EL (cell line): ENCODE measurements around the gene ACBD6.

Source experiments
- DNase-seq: peaks from one replicate; pipeline ENCODE4 v3.0.0-alpha.2; 2016

The ACBD6 gene

GRCh38 chr1:180253585-180254495, 248.5 kb downstream of the ACBD6 start:
- no peak for DNase-seq

DNA sequence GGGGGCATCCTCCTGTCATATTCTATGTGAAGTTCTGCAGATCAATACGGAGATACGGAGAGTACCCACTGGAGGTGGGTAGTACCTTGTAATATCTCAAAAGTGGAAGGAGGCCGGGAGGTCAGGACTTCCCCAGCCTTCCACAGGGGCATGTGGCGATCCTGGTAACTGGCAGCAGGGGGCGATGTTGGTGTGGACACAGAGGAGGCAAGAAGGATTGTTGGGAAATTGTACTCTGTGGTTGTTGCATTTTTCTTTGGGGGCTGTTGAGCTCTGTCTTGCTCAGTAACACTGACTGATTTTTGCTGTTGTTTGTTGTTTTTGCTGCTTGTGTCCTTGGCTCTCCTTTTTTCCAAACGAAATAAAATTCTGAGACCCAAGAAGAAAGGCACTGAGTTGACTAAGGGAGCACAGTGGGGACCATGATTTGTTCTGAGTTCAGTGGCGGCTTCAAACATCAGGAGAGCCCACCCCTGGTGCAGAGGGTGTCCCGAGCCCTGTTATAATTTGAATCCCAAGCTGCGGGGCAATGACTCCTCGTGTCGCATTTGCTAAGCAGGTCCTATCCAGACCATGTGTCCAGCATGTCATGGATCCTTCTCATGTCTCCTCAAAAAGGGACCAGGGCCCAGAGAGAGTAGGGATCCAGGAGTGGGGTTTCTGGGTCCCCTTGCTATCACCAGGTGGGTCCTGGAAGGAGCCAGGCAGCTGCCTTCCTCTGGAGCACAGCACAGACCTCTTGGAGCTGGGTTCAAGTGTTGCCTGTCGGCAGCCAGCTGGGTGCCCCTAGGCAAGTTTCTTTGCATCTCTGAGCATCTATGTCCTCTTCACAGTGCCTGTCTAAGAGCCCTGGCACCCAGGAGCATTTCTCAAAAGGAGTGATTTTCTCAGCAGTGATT, 249.5 kb downstream of the ACBD6 start:
- peak; percentile 62 for DNase-seq

DNA sequence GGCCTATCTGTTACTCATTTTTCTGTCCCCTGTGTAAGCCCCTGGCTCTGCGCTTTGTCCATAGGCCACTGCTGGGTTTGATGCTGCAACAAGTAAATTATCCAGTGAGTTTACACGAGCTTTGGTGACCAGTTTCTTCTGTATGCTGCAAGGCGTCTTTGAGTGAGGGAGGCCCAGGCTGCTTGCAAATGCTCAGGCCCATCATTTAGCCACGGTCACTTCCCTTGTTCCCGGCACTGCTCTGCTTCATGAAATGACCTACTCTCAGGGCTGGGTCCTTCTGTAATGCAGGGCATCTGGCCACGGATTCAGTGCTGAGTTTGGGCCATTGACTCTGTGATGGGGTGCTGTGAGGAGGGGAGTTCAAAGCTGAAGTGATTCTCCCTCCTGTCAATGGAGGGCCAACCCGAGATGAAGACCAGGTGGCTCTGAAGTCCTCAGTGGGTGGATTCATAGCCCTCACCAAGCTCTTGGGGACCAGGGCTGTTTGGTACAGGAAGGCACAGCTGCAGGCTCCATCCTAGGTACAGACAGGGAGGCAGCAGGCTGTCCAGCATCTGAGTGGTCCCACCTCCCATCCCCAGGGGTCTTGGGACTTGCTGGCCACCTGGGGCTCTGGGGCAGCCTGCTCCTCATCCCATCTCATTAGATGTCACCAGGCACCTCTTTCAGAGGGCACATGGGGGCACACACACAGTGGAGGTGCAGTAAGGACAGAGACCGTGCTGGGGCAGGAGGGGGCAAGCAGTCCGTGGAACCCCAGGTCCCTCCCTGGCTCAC, 250.7 kb downstream of the ACBD6 start:
- no peak for DNase-seq

DNA sequence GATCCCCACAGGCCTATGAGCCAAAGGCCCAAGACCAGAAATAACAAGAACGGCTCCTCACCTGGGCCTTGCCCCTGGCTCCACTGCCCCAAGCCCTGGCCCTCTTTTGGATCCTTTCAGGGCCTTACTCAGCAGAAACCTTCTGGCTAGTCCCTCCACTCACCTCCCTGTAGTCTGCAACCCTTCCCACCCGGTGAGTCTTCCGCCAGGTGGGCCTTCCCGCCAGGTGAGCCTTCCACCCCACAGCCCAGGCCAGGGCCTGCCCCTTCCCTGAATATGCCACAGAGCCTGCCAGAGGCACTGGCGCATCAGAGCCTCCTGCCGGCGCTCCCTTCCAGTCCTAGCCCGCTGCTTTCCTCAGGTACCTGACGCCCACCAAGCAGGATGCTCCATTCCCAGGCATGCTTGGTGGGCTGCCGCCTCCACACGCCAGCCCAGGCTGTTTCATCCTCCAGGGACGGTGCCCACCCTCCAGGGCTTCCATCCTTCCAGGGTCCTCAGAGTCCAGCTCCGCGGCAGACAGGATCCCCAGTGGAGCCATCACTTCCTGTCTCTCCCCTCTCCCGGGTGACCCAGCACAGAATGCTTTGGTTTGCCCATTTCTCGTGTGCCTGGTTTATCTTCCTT, 251.4 kb downstream of the ACBD6 start:
- no peak for DNase-seq

DNA sequence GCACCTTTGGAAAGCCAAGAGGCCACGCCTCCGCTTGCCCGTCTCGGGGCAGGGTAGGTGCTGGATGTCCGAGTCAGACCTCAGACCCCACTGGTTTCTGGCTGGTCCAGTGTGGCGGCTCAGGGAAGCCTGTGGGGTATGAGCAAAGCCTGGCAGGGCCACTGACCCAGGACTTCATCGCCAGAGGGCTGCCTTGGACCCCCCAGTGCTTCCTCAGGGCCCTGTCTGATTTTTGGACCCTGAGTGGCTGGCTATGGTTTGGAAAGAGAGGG, 251.9 kb downstream of the ACBD6 start:
- no peak for DNase-seq

DNA sequence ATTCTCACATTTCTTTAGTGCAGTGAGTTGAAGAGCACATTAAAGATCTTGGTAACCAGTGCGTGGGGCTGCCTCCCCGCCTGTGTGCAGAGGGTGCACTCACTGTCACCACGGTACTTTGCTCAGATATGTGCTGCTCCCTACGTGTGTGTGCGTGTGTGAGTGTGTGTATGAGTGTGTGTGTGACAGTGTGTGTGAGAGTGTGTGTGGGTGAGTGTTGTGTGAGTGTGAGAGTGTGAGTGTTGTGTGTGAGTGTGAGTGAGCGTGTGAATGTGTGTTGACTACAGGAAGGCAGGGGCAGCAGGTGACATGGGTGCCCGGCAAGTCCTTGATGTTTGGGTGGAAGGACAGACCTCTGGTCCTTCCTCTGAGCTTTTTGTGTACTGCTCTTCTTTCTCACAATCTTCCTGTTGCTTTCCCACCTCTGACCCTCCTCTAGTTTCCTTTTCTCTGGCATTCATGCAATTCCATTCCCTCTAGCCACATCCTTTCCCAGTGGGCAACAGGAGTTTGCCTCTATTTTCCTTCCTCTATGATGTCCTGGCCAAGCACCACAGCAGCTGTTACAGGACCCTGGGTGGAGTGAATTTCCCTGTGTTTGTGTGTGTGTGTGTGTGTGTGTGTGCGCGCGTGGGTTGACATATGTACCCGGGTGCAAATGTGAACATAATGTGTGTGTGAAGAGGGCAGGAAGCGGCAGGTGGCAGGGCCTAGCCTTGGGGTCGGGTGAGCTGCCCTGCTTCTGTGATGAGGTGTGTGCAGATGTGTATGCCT, 252.5 kb downstream of the ACBD6 start:
- peak; percentile 46 for DNase-seq

DNA sequence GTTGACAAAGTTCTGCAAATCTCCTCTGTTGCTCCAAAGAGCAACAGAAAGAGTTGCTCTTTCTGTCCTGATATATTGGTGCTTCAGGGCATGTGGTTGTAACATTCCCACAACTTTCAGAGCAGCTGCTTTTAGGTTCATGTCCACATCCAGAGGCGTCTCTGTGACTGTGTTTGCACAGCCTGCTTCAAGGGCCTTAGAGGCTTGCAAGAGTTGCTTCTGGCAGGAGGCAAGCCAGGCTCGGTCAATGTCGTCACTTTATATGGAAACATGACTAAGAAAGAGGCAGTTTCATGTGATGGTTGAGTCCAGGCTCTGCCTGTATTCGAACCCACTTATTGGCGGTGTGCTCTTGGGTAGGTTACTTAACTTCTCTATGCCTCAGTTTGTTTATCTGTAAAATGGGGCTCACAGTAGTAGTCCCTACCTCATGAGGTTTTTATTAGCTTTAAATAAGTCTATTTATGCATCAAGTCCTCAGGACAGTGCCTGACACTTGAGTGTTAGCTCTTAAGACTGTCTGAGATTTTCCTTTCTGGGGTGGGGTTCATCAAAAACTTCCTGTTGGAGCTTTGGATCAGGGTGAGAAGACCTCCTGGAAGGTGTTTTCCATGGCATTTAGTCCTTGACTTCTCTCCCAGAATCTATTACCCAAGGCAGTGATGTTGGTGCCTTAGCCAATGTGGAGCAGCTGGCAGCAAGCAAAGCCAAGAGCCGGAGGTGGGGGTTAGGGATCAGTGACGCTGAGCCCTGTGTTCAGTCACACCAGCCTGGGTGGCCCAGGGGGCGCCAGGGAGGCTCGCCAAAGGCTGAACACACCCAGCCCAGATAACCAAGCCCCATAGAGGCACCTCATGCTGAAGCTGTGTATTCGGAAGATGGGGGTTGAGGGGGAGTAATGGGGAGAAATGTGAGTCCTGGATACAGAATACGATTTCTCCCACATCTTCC, 253.4 kb downstream of the ACBD6 start:
- DNase-seq = no peak

DNA sequence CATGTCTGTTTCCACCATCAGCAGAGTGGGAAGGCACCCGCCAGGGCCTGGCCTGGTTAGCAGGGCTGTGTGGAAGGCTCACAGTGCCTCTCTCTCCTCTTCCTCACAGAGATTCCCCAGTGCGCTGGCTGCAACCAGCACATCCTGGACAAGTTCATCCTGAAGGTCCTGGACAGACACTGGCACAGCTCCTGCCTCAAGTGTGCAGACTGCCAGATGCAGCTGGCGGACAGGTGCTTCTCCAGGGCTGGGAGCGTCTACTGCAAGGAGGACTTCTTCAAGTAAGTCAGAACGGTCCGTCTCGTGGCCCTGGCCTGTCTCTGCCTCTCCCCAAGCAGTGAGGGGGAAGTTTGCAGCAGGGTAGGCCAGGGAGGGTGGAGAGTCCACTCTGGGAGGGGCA, 254.2 kb downstream of the ACBD6 start:
- DNase-seq = no peak

DNA sequence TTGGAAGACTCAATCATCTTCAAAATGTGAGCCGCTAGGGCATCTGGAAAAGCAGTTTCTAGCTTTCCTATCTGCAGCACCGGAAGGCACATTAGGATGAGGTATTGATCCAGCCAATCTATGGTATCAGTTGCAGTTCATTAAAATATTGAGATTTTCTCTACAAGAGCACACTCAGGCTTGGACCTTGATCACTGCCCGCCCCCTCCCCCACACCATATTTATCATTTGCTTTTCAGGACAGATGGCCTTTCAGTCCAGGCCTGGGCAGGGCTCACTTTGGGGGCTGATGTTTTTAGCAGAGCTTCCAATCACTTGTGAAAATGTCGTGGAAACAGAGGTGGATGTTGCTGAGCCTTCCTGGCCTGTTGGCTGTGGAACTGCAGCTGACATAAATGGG, 254.8 kb downstream of the ACBD6 start:
- no peak for DNase-seq

DNA sequence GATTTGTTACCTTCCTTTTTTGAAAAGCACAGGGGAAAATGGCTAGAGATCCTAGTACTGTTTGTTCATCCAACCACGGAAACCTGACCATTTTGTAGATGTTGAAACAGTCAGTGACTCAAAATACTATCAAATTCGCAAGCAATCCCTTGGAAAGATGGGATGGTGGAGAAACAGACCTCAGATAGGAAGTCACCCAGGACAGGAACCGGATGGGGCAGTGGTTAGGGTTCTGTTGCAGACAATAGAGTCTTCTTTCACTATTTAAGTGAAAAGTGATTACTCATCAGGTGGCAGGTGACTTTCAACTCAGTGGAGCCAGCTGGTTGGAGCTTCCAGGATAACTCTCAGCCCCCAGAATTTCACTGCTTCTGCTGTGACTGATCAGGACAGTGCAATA, 255.3 kb downstream of the ACBD6 start:
- no peak for DNase-seq

DNA sequence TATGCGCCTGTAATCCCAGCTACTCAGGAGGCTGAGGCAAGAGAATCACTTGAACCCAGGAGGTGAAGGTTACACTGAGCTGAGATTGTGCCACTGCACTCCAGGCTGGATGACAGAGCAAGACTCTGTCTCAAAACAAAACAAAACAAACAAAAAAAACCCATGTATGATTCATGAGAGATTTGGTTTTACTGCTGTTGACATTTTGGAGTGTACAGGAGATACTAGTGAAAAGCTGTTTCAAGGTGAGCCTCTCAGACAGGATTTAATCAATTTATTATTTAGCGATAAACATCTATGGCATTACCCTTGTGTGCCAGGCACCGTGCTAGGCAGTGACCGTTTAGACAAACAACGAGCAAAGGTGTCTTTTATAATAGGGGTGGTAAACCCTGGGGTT, 255.8 kb downstream of the ACBD6 start:
- DNase-seq = no peak

DNA sequence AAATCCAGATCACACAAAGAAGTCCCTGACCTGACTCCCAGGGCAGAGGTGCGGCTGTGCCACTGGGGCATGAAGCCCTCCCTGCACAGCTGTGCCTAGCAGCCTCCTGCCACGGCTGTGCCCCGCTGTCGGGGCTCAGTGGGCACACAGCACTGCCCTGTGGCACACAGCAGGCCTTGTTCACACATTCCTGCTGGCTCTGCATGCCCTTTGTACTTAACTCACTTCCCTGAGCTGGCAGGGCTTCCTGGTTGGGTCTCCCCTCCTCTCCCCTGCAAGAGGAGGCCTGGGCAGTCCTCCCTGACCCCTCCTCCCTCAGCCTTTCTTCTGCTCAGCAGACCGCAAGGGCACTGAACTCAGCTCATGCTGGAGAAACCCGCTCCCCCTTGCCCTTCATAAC, 257.5 kb downstream of the ACBD6 start:
- no peak for DNase-seq

GRCh38 chr1:180243517-180244221, 258.7 kb downstream of the ACBD6 start:
- no peak for DNase-seq

- no peak for DNase-seq
These were observed 260.4 kb downstream of the ACBD6 start for GRCh38 chr1:180241716-180242544.

- no peak for DNase-seq
These were observed 263.0 kb downstream of the ACBD6 start for GRCh38 chr1:180239145-180240096.

DNA sequence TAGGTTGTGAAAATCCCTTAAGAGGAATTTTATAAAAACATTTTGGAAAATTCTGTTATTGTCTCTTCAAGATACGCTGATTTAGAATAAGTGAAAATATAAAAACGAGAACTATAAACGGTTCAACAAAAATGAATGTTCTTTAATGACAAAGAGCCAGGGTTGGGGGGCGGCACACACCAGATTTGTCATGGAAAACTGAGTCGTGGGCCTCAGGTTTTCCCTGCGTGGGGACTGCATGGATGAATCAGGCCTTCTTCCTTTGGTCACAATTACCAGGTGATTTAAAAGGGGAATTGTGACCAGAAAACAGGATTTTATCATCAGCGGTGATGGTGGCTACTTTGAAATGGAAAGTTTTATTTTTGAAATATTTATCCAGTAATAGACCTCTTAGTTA, 263.7 kb downstream of the ACBD6 start:
- no peak for DNase-seq
